ENCODE data around the gene CYTIP.

The CYTIP gene

DNA sequence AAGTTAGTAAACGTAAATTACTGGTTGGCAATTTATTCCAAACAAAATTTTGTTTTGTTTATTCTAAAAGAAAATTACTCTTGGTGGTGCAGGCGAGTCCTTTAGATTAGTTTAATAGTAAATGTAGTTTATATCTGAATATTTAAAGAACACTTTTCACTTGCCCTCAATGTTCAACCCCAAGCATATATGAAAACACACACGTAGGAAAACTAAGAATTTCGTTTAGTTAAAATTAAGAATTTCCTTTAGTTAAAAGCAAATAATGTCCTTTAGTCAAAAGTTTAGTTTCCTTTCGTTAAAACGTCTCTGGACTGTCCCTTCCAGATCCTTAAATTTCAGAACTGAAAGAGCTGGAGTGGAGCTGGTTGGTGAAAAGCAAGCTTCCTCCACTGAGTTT, 19.1 kb upstream of the CYTIP start:
- DNase-seq (ENCODE audit: low spot score): no peak

DNA sequence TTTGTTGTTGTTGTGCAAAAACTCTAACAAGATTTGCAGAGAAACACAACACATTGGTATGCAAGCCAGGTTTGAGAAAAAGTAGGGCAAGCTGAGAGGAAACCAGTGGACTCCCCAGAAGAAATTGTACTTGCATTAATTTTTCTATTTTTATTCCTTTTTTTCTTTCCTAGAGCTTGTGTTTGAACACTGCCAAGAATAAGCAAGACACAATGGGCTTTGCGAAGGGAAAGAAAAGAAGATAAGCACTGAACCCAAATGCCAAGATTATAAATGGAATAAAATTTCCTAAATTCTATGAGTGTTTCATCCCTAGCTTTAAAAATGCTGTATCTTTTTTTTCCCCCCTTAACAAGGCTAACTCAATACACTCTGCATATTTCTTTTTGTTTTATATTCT, 17.0 kb upstream of the CYTIP start:
- DNase-seq (ENCODE audit: low spot score): no peak

DNA sequence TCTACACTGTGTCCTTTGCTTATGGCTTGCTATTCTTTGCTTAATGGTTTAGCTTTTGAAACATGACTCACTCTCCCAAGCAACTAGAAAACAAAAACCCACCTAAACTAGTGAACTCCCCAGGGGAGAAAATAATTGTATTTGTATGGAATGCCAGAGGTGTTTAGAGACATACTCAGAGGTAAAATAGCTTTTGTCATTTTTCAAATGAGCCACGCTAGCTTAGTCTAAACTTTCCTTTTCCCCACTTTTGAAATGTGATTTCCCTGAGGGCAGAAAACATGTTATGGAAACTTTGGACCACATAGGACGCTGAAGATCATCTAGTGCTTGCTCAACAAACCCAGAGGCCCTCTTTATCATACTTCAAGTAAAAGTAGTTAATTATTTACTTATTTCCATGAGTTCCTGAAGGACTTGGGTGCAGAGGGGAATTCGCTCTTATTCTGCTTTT, 16.5 kb upstream of the CYTIP start:
- DNase-seq (ENCODE audit: low spot score): no peak

DNA sequence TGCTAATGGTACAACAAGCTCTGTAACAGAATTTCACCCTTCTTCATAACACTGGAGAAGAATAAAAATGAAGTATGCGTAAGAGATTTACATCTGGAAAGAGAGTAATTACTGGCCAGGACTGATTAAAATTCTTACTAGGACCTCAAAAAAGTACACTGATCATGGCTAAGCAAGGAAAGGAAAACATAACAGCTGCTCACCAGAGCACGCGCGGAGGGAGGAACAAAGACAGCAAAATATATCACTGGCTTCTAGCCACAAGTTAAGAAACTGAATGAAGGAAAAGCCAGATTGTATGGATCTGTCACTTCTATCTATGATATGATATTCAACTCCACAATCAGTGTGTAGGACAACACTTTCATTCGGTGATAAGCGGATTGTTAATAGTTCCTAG, 15.6 kb upstream of the CYTIP start:
- no peak for DNase-seq (ENCODE audit: low spot score)

DNA sequence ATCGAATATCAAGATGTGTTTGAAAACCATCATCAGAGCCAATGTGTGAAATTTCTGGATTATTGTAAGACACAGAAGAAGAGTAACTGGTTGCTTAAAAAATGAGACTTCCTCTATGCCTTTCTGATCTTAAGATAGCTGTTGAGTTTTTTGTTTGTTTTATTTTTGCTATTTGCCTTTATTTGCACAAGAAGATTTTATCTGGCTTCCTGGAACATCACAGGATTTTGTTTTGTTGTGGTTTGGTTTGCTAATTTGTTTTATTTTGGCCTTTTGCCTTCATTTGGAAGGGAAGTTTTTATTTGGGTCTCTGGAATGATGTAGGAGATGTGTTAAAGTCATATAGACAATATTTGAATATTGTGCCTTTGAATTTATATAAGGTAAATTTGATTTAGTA, 3.9 kb upstream of the CYTIP start:
- no peak for DNase-seq (ENCODE audit: low spot score)

DNA sequence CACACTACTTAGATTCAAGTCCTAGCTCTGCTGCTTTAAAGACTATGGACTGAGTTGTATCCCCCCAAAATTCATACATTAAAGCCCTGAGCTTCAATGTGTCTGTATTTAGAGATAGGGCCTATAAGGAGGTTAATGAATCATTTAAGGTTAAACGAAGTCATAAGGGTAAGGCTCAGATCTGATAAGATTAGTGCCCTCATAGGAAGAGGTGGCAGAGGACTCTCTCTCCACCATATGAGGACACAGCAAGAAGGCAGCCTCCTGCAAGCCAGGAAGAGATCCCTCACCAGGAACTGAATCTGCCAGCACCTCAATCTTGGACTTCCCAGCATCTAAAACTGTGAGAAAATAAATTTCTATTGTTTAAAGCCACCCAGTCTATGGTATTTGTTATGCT, 3.1 kb upstream of the CYTIP start:
- DNase-seq (ENCODE audit: low spot score): peak; percentile 68

DNA sequence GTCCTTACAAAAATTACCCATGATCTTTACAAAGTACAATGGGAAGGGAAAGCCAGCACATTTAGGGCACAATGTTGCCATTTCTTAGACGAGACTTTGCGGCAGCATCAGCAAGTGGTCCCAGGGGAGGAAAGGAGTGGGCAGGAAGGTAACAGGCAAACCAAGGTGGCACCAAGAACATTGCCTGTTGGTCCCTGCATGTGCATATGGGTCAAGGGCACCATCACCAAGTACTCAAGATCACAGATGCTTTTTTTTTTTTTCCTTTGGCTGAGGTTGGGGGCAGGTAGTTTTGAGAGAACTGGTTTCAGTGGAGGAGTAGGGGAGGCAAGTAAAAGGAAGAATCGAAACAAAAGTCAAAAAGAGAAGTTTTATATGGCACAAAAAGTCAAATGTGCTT, 752 bp upstream of the CYTIP start:
- DNase-seq (ENCODE audit: low spot score): peak; percentile 64

DNA sequence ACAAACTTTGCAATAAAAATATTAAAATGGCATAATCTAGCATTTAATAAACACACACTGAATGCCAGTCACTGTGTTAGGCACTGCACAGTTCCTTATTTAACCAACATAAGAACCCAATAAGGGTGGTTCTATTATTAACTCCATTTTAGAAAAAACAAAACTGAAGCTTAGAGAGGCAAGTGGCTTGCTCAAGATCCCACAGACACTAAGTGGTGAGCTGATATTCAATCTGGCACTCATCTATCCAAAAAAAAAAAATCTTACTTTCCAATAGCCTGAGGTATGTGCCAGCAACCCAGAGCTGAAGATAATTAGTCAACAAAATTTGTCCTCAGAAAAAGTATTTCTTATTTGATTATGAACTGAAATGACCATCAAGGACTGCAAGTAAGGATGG, 799 bp downstream of the CYTIP start:
- DNase-seq (ENCODE audit: low spot score): no peak

DNA sequence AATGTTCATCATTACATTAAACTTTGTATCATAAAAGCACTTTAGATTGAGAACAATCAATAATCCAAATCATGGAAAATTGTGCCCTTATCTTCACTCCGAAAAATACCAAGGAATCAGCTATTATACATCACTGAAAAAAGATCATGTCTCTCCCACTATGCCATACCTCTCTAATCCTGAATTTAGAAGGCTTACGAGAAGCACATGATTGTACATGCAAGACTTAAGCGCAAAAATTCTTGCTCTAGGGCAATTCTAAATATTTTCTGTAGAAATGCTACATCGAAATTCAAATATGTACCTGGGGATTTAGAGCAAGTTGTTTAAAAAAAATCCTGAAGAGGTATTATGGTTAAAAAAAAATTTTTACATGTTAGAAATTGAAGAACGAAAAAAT, 1.3 kb downstream of the CYTIP start:
- no peak for DNase-seq (ENCODE audit: low spot score)

DNA sequence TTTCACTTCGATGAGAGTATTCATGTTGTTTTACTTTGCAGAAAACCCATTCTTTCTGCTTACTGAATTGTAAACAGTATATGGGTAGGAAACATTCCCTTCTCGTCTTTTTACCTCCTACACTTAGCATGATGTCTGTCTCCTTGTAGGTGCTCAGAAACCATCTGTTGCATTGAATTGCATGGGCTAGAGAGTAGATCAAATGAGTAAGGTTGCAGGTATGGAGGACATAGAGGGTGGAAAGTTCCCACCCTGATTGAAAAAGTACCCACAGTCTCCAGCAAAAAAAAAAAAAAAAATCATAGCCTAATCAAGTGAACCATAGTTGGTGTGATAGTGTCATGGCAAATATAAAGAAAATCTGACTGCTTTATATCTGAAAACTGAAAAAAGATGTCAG, 1.7 kb downstream of the CYTIP start:
- DNase-seq (ENCODE audit: low spot score): no peak

DNA sequence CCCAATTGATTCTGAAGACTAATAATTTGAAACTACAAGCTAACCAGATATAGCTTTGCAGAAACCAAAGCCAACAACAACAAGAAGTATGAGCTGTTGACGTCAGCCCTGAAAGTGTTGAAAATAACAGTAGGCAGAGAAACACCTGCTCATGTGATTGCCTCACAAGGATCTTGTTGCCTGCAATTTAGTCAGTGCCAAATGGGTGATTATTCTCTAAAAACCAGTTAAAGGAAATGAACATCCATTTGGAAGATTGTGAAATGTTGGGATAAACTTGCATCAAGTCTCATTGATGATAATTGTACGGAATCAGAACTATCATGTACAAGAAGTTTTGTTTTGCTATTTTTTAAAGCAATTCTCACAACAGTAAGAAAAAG, 2.8 kb downstream of the CYTIP start:
- DNase-seq (ENCODE audit: low spot score): peak; percentile 71

DNA sequence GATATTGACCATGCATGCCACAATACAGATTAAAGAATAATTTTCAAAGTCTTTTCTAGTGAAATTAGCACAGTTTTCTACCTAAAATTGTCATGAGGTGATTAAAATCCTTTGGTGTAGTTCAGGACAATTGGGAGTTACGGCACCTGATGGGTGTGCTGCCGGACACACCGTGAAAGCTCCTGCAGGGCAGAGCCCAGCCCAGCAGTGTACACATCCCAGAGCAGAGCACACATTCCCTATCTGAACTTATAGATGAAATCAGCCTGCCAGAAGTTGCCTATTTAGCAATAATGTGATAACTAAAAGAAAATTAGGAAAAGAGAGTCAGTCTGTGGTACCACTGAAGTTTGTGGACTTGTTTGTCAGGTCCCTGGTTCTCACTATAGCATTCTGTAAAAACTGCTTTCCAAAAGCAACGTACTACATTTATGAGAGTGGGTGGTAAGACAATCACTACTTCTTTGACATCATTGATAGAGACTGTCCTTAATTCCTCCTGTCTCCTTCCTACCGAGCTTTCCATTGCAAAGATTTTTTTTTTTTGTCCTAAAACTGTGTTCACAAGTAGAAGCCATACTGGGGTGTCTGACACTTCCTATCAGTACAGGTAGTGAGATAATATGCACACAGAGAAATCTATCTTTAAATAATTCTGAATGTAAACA, 3.4 kb downstream of the CYTIP start:
- no peak for DNase-seq (ENCODE audit: low spot score)

DNA sequence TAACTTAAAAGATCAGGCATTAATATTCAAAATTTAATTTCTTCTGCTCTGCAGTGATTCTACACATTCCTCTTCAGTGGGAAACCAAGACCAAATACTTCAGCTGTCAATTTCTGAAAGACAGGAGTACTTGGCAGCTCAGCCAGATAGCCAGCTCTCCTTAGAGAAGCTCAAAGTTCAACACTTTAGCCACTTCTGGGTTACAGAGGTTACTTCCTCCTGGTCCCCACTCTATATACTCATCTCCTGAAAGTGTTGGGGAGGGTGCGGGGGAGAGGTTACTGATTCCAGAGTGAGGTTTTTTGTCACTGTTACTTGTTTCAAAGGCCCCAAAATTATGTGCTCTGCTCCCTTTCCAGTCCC, 4.1 kb downstream of the CYTIP start:
- peak; percentile 73 for DNase-seq (ENCODE audit: low spot score)

DNA sequence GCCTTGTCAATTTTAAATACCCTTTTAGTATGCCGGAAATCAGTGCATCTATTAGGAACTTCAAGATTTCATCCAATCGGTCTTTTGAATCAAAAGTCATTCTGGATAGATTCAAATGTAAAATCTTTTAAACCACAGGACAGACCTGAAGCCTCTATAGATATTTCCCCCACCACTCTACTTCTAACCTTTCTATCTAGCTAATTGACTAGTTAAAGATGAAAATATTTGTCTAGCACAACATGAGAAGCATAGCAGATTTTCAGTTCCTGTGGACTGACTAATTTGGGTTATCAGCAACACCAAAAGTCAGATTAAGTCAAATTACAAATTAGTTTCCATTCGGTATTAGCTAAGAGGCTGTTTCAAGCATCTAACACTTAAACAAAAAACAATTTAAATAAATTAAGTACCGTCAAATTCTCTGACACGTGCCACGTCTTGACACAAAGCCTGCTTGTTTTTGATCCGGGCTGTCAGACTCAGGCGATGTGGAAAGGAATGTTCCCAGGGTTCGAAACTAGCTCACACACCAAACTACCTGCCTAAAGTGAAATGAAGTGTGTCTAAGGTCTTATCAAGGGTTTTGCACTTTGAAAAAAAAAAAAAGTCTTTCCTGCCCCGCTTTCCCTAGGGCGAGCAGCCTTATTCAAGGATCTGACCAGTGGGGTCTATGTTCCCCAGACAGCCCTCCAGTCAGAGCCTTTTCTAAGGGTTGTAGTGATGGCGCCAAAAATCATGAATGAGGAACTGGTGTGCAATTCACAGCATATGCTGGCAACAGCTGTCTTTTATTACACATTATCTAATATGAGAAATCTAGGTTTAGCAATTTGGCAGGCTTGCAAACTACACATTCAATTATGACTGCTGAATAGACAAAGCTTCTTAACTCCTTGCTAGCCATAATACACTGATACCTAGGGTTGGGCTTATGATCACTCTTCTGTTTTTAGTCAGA, 4.7 kb downstream of the CYTIP start:
- DNase-seq (ENCODE audit: low spot score): no peak

DNA sequence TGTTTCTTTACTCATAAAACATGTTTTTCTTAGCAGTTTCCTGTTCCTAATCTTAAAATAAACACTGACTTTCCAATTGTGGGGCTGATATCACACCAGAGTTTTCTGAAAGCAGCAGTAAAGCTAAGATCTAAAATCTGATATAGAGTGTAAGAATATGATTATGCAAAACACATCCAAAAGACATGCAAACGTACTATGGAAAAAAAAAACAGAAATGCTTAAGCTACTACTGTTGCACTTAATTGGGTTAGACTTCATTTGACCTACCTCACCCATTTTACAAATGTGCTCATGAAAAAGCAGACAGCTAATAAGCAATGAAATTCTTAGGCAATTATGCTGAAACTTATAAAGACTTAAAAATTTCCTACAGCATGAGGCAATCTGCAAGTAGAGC, 10.5 kb downstream of the CYTIP start:
- no peak for DNase-seq (ENCODE audit: low spot score)

DNA sequence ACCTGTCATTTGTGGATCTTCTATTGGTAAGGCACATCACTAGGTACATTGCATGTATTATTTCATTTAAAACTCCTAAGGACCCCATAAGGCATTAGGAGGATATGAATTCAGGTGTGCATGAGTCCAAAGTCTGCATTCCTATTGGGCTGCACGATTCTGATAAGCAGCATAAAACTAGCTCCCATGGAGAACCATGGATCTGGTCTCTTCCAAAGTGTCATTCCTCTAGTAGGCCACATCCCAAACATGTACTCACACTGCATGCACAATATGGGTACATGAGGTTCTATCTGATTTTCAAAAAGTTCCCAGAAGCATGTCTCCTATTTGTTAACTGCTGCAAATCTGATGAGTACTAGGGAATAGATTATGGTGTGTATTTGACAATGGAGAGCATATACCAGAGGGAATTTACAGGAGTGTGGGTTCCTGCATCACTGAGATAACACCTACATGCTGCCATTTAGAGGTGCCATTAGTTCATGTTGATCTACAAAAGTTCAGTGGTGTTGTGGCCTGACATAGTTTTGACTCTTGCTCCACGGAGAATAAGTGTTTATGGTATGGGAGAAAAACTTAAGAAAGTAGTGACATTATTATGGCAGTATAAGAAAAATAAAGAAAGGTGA, 11.3 kb downstream of the CYTIP start:
- no peak for DNase-seq (ENCODE audit: low spot score)

DNA sequence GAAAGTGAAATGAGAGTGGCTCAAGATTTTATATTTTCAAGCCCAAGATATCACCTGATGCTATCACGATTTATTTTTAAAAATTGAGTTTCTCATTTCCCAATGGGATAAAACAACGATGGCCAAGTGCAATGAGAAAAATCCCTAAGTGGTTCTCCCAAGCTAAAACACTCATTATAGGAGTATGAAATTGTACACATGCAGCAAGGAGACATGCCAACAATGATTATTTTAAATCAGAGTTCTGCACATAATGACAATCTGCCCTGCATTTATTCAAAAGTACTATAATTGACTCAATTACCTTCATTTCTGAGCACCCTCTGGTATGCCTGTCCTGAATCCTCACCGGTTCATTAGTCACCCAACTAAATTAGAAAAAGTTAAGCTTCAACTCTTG, 12.7 kb downstream of the CYTIP start:
- DNase-seq (ENCODE audit: low spot score): no peak

DNA sequence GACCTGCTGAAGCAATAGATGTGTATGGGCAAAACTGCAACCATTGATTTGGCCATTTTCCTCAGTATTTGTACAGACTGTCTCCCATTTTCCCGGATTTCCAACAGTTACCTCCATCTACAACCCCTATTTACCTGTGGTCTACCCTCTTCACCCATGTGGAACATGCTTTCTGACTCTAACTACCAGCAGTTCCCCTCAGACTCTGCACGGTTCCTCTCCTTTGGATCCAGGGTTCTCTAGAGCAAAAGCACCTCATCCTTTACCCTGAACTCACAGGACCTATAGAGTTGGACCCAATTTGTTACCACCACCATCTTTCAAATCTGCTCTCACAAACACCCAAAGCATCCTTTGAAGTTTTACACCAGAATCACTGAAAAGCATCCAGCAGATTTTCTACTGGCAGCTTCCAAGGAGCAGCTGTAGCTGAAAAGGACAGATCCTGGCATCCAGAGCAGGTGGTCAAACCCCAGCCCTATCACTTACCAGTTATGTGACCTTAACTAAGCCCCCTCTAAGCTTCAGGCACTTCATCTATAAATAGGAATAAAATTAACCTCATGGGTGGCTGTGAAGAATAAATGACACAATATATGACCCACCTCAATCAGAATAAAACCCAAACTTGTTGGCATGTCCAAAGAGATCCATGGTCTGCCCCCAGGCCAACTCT, 15.3 kb downstream of the CYTIP start:
- no peak for DNase-seq (ENCODE audit: low spot score)

DNA sequence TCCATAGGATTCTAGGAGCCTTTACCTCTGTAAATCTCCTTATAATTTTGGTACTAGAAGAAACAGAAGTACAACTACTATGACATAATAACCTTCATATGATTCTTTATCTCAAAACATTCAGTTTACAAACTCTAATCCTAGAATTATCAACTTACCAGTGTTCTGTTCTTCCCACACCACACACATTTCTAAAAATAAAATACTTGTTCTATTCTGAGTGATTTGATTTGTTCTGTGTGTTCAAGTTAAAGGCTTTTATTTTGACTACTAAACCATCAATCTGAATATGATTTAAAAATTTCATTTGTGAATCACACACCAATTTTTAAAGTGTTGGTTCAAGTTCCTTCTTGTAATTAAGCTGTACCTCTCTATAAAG, 16.0 kb downstream of the CYTIP start:
- DNase-seq (ENCODE audit: low spot score): no peak

DNA sequence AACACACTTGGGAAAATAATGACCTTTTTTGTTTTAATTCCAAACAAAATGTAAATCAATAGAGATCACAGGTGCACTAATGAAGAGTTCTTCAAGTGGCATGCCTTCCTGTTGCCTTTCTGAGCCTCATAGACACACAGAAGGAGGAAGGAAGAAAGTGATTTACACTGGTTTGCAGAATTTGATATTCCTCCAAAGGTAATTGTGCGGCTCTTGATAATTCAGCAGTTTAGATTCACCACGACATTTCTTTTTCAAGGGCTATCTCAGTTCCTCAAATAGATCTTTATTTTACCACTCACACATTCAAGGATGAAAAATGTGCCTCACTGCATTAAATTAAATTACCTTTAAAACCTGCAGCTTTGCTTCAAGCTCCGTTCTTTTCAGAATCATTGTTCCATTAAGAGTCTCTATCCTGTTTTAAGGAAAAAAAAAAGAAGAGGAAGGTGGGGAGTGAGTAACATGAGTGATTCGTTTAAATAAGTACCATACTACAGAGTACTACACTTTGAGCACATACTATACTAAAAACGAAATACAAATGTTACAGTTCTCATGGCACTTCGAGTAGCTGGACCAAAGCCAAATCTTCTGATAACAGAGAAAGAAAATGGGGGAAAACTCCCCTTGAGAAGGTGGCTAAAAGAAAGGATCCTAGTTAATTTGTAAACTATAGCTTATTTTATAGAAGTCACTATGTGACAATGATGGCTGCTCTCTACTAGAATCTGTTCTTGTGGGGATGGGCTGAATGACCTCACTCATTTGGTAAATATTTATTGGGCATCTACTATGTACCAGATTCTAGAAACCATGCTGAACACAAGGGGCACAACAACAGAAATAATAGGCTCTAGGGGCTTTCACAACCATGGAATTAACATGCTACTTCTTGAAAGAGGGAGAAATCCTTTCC, 16.6 kb downstream of the CYTIP start:
- DNase-seq (ENCODE audit: low spot score): no peak

DNA sequence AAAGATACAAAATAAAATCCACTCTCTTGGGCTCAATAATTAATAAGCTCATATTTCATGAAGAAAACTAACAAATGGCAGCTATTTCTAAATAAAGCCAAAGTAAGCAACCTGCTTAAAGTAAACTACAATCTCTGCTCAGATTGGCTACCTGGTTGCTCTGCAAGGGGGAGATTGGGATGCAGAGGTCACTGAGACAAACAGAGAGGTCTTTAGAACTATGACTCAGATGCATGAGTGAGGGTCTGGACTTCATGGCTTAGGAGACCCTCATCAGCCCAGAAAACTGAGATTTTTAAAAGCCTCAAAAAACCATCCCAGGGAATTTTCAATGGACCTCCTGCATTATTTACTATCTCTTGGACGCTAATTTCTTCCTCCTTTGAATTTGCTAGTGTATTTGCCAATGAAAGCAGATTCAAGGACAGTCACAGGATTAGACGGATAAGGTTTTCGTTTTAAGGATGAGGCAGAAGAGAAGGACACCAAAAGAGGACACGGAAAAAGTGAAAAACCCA, 17.4 kb downstream of the CYTIP start:
- DNase-seq (ENCODE audit: low spot score): no peak

All from activated CD4-positive, alpha-beta T cell treated with anti-CD3 and anti-CD28 coated beads, Interleukin-2, Interleukin-4, amounts not matched to agents 100 ng/mL and 50 ng/mL, durations not matched to agents 16 hours and 8 hours (primary cell).